Measurements from ENCODE around the gene ZNF90. TPM values are rescaled to one million over a fixed set of nuclear protein-coding genes. Genes with fewer than 3 reads are reported as not detected.

The ZNF90 gene
- total and polyA plus RNA-seq, 2 of the 8 experiments (the other 6 are each of a cell fraction or from before 2014, with no cell fraction given): 41.2 to 114 TPM

DNA sequence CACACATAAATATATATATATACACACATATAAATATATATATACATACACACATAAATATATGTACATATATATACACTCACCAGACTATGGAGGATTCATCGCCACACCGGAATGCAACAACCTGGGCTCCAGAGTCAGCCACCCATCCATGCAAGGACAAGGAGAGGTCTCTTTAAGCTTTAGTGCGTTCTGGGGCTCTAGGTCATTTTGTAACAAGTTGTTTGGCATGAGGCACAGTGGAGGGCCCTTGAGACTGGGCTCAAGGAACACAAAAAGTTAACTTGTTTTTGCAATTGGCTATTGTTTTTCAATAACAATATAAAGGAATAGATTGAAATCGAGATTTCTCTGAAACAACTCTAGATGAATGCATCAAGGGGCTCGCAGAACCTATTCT, 4.9 kb upstream of the ZNF90 start (continued):
- no peak for TF ChIP-seq CHD7 (IDR thresholded peaks at IDR 0.05; ENCODE audit: insufficient replicate concordance, low read length)
- no peak for TF ChIP-seq ATF2 (IDR thresholded peaks at IDR 0.05; ENCODE audit: low read length)
- TF ChIP-seq SAP30 (IDR thresholded peaks at IDR 0.05; ENCODE audit: insufficient read depth, insufficient replicate concordance, low read length): no peak
- no peak for TF ChIP-seq RNF2 (IDR thresholded peaks at IDR 0.05; ENCODE audit: borderline replicate concordance, low read depth, low read length, missing control alignments, poor library complexity, severe bottlenecking)
- no peak for TF ChIP-seq CBX5 (IDR thresholded peaks at IDR 0.05; ENCODE audit: low read depth, low read length)
- no peak for TF ChIP-seq SIX5 (IDR thresholded peaks at IDR 0.05; ENCODE audit: low read depth, low read length)
- no peak for TF ChIP-seq EGR1 (IDR thresholded peaks at IDR 0.05; ENCODE audit: borderline replicate concordance, low read depth, low read length)
- TF ChIP-seq EZH2 (IDR thresholded peaks at IDR 0.05; ENCODE audit: low read depth, low read length, severe bottlenecking): no peak
- no peak for TF ChIP-seq JUN (IDR thresholded peaks at IDR 0.05; ENCODE audit: low read depth, low read length)
